Choroid plexus epithelial cell (primary cell): ENCODE measurements around the gene IL1RL2.

Source experiments
- DNase-seq: peaks from one replicate; pipeline ENCODE4 v3.0.0-alpha.2; 2010; ENCODE audit warnings: low read depth
- H3K4me3 ChIP-seq: 2 replicates; pipeline ENCODE4 v1.5.1; 2011; ENCODE audit warnings: low read depth, mild to moderate bottlenecking, control low read depth, low read length, moderate library complexity
- CTCF ChIP-seq: conservative IDR thresholded peaks from 2 replicates; pipeline ENCODE4 v1.5.1; 2011; ENCODE audit warnings: low read depth, mild to moderate bottlenecking, control low read depth, inconsistent platforms, low read length, moderate library complexity

IL1RL2 gene

GRCh38 chr2:102158011-102158755, 28.6 kb upstream of the IL1RL2 start:
- TF ChIP-seq CTCF = no peak
- no peak overlapping the region for H3K4me3 ChIP-seq
- DNase-seq = no peak

- DNase-seq = no peak
- TF ChIP-seq CTCF = peak; percentile 36
- H3K4me3 ChIP-seq = no peak overlapping the region
Observed at GRCh38 chr2:102159295-102159694, 27.5 kb upstream of the IL1RL2 start.

GRCh38 chr2:102166189-102166845, 20.5 kb upstream of the IL1RL2 start:
- peak; percentile 83 for DNase-seq
- peak; percentile 80 for TF ChIP-seq CTCF
- no peak overlapping the region for H3K4me3 ChIP-seq

GRCh38 chr2:102168026-102168771, 18.6 kb upstream of the IL1RL2 start:
- H3K4me3 ChIP-seq = no peak overlapping the region
- no peak for DNase-seq
- TF ChIP-seq CTCF = no peak

GRCh38 chr2:102171946-102172345, 14.9 kb upstream of the IL1RL2 start:
- TF ChIP-seq CTCF = no peak
- no peak for DNase-seq
- H3K4me3 ChIP-seq = no peak overlapping the region

- no peak for DNase-seq
- no peak overlapping the region for H3K4me3 ChIP-seq
- no peak for TF ChIP-seq CTCF
Observed at GRCh38 chr2:102172745-102173144, 14.1 kb upstream of the IL1RL2 start.
